Ammon's horn (tissue), 1 donor: ENCODE data around the gene PRKAA1.
"Not testable (repeated sequence)": the region's sequence is repeated elsewhere in the genome, so short reads cannot be mapped to it uniquely, and the experiment has no call there.

Experiments used
- DNase-seq: peaks from one replicate; pipeline ENCODE4 v3.0.0-alpha.2; 2016; ENCODE audit warnings: low spot score

PRKAA1 gene

GRCh38 chr5:40825461-40826043 is 27.4 kb upstream of the PRKAA1 start:
- DNase-seq: not testable (repeated sequence)

- no peak for DNase-seq
Observed at GRCh38 chr5:40823459-40823858, 25.3 kb upstream of the PRKAA1 start.

- no peak for DNase-seq
Observed at GRCh38 chr5:40813698-40814281, 15.6 kb upstream of the PRKAA1 start.

- DNase-seq: no peak
Observed at GRCh38 chr5:40812125-40812524, 14.0 kb upstream of the PRKAA1 start.

- no peak for DNase-seq
Observed at GRCh38 chr5:40801771-40802562, 3.8 kb upstream of the PRKAA1 start.

GRCh38 chr5:40799258-40799657 is 1.1 kb upstream of the PRKAA1 start:
- DNase-seq: no peak

GRCh38 chr5:40798801-40799210 is 632 bp upstream of the PRKAA1 start:
- no peak for DNase-seq

- peak; percentile 59 for DNase-seq
Observed at GRCh38 chr5:40797273-40798011, 732 bp downstream of the PRKAA1 start.

- no peak for DNase-seq
Observed at GRCh38 chr5:40796487-40796889, 1.7 kb downstream of the PRKAA1 start.

GRCh38 chr5:40794877-40795276 is 3.3 kb downstream of the PRKAA1 start:
- not testable (repeated sequence) for DNase-seq

- not testable (repeated sequence) for DNase-seq
Observed at GRCh38 chr5:40794340-40794739, 3.8 kb downstream of the PRKAA1 start.

- DNase-seq: not testable (repeated sequence)
Observed at GRCh38 chr5:40792691-40793090, 5.5 kb downstream of the PRKAA1 start.

- DNase-seq: no peak
Observed at GRCh38 chr5:40791715-40792139, 6.4 kb downstream of the PRKAA1 start.

- no peak for DNase-seq
Observed at GRCh38 chr5:40790947-40791593, 7.1 kb downstream of the PRKAA1 start.

GRCh38 chr5:40788941-40789340 is 9.2 kb downstream of the PRKAA1 start:
- DNase-seq: not testable (repeated sequence)

GRCh38 chr5:40787986-40788385 is 10.2 kb downstream of the PRKAA1 start:
- no peak for DNase-seq

GRCh38 chr5:40786664-40787063 is 11.5 kb downstream of the PRKAA1 start:
- not testable (repeated sequence) for DNase-seq

- DNase-seq: no peak
Observed at GRCh38 chr5:40784916-40785315, 13.3 kb downstream of the PRKAA1 start.

- no peak for DNase-seq
Observed at GRCh38 chr5:40784027-40784653, 14.0 kb downstream of the PRKAA1 start.

GRCh38 chr5:40781843-40782409 is 16.2 kb downstream of the PRKAA1 start:
- DNase-seq: no peak

GRCh38 chr5:40780858-40781257 is 17.3 kb downstream of the PRKAA1 start:
- DNase-seq: no peak
